ENCODE measurements around the gene MKNK2. TPM values are rescaled to one million over a fixed set of nuclear protein-coding genes. Genes with fewer than 3 reads are reported as not detected.

The MKNK2 gene
- total and polyA plus RNA-seq, 2 of the 13 experiments (the other 11 are each of a cell fraction or from before 2014, with no cell fraction given), result 44.9 to 112 TPM

GRCh38 chr19:2055931-2056836 lies 5.1 kb upstream of the MKNK2 start (continued):
- no peak for TF ChIP-seq ZNF407 (CRISPR knock-in tag; IDR thresholded peaks at IDR 0.05; ENCODE audit: not compliant biosample characterization)
- TF ChIP-seq NR3C1 (CRISPR knock-in tag; IDR thresholded peaks at IDR 0.05), result no peak
- no peak for TF ChIP-seq ZNF317 (CRISPR knock-in tag; IDR thresholded peaks at IDR 0.05)
- TF ChIP-seq NPAS2 (CRISPR knock-in tag; IDR thresholded peaks at IDR 0.05; ENCODE audit: borderline replicate concordance), result no peak
- TF ChIP-seq SSRP1 (CRISPR knock-in tag; IDR thresholded peaks at IDR 0.05), result no peak
- no peak for TF ChIP-seq CC2D1A (CRISPR knock-in tag; IDR thresholded peaks at IDR 0.05)
- no peak for TF ChIP-seq CBFB (CRISPR knock-in tag; IDR thresholded peaks at IDR 0.05)
- no peak for TF ChIP-seq RARG (CRISPR knock-in tag; IDR thresholded peaks at IDR 0.05; ENCODE audit: low read depth)
- TF ChIP-seq ZNF263 (CRISPR knock-in tag; IDR thresholded peaks at IDR 0.05), result peak; percentile 100
- TF ChIP-seq ZNF720 (CRISPR knock-in tag; IDR thresholded peaks at IDR 0.05), result no peak
- no peak for TF ChIP-seq YY1 (IDR thresholded peaks at IDR 0.05; ENCODE audit: insufficient read depth, insufficient replicate concordance, low read depth, low read length)
- no peak for TF ChIP-seq HIVEP1 (CRISPR knock-in tag; IDR thresholded peaks at IDR 0.05)
- peak; percentile 54; the same call in 1 of the 2 replicates for TF ChIP-seq NFKB2 (CRISPR knock-in tag; IDR thresholded peaks at IDR 0.05; ENCODE audit: borderline replicate concordance)
- no peak for TF ChIP-seq TBL1XR1 (IDR thresholded peaks at IDR 0.05; ENCODE audit: borderline replicate concordance, low read length, partially characterized antibody)
- TF ChIP-seq PRDM15 (CRISPR knock-in tag; IDR thresholded peaks at IDR 0.05), result no peak
- TF ChIP-seq NRL (CRISPR knock-in tag; IDR thresholded peaks at IDR 0.05; ENCODE audit: borderline replicate concordance), result no peak
- TF ChIP-seq CREB3 (CRISPR knock-in tag; IDR thresholded peaks at IDR 0.05), result no peak

All from HepG2 (cell line).